Activated T-cell treated with anti-CD3 and anti-CD28 coated beads, Interleukin-2, amount 50 U/mL, for 48 hours (primary cell): Measurements from ENCODE around the gene MCRIP2.

Experiments
- DNase-seq, 2 experiments: peaks; one replicate each; pipeline ENCODE4 v3.0.0-alpha.2; 2020

MCRIP2 gene

DNA sequence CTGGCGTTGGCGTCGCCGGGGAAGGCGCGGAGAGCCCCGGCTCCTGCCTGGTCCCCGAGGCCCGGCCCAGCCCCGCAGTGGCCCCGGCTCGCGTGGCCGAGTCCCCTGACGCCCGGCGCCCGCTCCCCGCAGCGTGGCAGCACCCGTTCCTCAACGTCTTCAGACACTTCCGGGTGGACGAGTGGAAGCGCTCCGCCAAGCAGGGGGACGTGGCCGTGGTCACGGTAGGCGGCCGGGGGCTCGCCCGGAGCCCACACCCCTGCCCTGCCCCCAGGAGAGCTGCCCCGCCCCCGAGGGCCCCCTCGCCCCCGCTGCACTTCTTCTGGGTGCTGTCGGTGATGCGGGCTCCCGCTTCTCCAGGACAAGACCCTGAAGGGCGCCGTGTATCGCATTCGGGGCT lies 8.0 kb downstream of the MCRIP2 start:
- peak; percentile 53 to 60 for DNase-seq

GRCh38 chr16:651844-652243 lies 10.2 kb downstream of the MCRIP2 start:
- DNase-seq, result no peak

GRCh38 chr16:652454-653305 lies 11.1 kb downstream of the MCRIP2 start:
- DNase-seq, result no peak

DNA sequence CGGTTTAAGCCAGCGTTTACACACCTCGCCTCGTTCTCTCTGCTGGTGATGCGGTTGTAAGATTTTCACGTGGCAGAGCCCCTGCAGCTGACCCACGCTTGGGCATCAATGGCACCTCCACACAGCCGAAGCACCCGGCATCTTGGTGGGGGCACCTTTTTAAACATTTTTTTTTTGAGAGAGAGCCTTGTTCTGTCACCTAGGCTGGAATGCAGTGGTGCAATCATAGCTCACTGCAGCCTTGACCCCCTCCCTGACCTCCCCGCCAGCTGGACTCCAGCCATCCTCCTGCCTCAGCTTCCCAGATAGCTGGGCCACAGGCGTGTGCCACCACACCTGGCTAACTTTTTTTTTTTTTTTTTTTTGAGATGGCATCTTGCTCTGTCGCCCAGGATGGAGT lies 12.4 kb downstream of the MCRIP2 start:
- no peak for DNase-seq

- DNase-seq, result no peak
Measured at GRCh38 chr16:657487-657886, 15.9 kb downstream of the MCRIP2 start.

DNA sequence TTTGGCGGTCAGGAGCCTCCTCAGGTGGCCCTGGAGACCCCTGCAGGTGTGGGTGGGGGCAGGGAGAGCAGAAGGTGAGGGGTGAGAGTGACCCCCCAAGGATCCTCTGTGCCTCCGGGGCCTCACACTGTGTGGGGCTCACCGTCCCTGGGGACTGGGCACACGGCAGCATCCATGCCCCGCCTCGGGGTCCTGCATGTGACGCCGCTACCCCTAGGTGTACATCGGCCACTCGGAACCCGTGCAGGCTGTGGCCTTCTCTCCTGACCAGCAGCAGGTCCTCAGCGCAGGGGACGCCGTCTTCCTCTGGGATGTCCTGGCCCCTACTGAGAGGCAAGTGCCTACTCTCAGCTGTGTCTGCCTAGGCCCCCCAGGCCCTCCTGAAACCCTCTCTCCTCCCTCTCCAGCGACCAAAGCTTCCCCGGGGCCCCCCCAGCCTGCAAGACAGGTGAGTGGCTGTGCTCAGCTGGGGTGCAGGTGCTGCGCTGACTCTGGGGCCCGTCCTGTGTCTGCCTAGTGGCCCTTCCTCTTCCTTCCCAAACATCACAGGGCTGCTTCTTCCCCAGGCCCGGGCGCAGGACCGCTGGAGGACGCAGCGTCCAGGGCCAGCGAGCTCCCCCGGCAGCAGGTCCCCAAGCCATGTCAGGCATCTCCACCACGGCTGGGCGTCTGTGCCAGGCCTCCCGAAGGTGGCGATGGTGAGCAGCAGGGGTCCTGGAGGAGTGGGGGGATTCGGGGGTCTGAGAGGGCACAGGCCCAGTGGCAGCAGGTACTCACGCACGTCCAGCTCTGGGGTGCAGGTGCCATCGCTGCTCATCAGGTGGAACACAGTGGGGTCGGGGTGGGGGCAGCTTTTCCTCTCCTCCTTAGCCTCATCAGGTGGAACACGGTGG lies 17.3 kb downstream of the MCRIP2 start:
- no peak for DNase-seq

DNA sequence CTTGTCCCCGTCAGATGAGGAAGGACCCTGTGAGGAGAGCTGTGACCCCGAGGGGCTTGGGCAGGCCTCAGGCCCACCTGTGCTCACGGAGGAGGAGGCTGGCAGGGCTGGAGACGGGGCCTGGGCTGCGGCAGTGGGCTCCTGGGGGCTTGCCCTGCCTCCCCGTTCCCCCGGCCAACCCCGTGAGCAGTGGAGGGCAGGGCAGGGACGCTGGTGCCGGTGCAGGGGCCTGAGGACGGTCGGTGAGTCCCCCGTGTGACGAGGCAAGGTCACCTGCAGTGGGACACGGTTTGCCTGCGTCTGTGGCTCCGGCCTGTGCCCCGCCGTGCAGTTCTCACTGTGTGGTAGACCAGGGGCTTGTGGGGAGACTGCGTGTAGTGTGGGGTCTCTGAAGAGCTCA lies 18.0 kb downstream of the MCRIP2 start:
- DNase-seq, result no peak

GRCh38 chr16:660132-660458 lies 18.5 kb downstream of the MCRIP2 start:
- DNase-seq, result no peak

DNA sequence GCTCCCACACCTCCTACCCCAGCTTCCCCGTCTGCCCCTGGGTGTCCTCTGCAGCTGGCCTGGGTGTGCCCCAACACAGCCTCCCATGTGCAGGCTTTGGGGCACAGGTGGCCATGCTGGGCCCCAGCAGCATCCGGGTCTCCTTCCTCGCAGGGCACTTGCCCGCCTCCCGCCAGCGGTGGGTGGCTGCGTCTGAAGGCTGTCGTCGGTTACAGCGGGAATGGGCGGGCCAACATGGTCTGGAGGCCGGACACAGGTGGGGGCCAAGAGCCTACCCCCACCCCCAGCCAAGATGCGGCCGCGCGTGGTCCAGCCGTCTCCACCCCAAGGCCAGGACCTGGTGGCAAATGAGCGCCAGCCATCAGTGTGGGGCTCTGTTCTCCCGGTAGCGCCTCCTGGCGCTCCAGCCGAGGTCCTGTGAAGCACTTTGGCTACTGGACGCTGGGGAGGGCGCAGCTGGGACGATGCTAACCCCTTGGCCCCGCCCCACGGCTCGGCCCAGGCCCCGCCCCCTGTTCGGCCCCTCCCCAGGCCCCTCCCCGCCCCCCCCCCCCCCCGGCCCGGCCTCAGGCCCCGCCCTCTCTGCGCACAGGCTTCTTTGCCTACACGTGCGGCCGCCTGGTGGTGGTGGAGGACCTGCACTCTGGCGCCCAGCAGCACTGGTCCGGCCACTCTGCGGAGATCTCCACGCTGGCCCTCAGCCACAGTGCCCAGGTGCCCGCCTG lies 19.0 kb downstream of the MCRIP2 start:
- DNase-seq, result peak; percentile 77

DNA sequence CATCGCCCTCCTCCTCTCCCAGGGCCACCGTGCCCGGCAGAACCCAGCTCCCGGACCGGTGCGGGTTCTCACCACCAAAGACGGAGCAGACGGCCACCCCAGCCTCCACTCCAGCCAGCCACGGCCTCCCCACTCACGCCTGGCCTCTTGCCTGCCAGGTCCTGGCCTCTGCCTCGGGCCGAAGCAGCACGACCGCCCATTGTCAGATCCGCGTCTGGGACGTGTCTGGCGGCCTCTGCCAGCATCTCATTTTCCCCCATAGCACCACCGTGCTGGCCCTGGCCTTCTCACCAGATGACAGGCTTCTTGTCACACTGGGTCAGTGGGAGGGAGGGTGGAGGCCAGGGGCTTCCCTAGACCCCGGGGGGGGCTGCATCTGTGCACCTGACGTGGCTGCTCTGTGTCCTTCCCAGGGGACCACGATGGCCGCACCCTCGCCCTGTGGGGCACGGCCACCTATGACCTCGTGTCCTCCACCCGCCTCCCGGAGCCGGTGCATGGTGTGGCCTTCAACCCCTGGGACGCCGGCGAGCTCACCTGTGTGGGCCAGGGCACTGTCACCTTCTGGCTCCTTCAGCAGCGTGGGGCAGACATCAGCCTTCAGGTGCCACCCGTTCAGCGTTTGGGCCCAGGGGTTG lies 19.7 kb downstream of the MCRIP2 start:
- DNase-seq, result no peak

DNA sequence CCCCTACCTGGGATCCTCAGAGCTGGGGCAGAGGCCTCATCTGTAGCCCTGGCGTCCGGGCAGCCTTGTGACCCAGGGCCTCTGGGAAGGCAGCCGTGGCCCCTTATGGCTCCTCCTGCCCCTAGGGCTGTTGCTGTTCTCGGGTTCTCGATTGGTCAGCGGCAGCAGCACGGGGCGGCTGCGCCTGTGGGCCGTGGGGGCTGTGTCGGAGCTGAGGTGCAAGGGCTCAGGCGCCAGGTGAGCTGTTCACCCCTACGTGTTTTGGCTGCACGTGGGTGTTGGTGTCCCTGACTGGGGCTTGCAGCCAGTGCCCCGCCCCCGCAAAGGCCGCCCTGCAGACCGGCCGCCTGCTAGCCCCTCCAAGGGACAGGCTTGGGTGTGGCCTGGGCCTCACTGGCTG lies 20.5 kb downstream of the MCRIP2 start:
- no peak for DNase-seq

- DNase-seq, result no peak
Measured at GRCh38 chr16:662597-662996, 21.0 kb downstream of the MCRIP2 start.

- no peak for DNase-seq
Measured at GRCh38 chr16:666572-666971, 24.9 kb downstream of the MCRIP2 start.

DNA sequence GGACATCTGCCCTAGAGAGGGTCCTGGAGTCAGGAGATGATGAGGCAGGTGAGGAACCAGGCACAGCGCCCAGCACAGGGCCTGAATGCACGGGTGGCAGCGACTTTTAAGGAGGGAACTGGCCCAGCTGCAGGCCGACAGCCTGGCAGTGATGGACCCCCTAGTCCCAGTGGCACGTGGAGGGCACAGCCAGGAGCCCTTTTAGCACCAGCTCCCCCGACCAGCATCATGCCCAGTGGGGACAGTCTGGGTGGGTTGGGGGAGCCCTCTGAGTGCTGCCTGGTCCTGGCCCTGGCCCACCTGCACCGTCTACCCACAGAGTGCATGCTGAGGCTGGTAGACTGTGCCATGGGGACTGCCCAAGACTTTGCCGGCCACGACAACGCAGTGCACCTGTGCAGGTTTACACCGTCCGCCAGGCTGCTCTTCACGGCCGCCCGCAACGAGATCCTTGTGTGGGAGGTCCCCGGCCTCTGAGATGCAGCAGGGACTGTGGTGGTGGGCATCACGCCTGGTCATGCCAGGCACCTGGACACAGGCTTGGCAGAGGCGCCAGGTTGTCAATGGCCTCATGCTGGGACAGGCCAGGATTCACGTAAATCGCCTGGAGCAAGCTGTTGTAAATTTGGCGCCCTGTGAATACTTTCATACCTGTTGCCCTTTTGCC lies 25.6 kb downstream of the MCRIP2 start:
- no peak for DNase-seq

GRCh38 chr16:667780-668518 lies 26.3 kb downstream of the MCRIP2 start, which contains the start of gene RHOT2:
Gene RHOT2, plus strand, starts transcription at chr16:668132. Its CDS starts 68 bp downstream, at chr16:668200.
- peak; percentile 96 to 97 for DNase-seq

DNA sequence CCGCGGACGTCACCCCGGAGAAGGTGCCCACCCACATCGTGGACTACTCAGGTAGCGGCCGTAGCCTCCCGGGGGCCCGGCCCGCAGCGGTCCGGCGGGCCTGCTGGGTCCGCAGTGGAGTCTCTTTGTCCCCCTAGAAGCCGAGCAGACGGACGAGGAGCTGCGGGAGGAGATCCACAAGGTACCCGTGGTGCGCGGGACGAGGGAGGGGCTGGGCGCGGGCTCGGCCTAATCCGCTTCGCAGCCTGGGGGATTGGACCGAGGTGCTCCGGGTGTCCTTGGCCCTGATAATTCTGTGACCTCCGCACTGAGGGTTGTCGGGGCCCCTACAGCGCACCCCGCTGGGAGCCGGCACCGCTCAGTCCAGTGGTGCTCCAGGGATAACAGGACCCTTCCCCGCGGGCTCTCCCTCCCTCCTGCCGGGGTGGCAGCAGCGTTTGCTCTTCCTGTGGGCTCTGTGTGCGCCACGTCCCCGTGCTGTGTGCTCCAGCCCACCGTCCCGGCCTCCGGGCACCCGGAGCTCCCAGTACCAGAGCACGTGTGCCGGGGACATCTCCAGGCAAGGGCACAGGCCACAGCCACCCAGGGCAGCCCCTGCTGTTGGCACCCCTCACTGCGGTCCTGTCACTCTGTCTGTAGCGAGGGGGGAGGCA lies 27.0 kb downstream of the MCRIP2 start:
- peak in 1 of 2 experiments; percentile 43 for DNase-seq

DNA sequence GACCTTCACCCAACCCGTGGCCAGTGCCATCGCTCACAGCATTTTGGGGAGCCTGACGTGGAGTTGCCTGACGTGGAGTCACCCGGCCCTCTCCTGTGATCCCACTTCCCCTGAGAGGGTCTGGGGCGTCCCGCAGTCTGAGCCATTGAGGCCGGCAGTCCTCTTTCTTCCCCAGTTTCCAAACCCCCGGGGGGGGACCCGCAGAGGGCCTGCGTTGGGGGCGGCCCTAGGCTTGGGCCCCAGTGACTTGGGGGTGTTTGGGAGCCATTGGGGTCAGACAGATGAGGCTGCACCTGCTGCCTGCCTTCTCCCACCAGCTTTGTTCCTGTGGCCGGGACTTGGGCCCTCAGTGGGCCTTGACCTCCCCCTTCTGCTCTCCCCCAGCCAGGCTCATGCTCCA lies 28.0 kb downstream of the MCRIP2 start:
- DNase-seq, result no peak

- DNase-seq, result no peak
Measured at GRCh38 chr16:670485-671352, 29.1 kb downstream of the MCRIP2 start.

DNA sequence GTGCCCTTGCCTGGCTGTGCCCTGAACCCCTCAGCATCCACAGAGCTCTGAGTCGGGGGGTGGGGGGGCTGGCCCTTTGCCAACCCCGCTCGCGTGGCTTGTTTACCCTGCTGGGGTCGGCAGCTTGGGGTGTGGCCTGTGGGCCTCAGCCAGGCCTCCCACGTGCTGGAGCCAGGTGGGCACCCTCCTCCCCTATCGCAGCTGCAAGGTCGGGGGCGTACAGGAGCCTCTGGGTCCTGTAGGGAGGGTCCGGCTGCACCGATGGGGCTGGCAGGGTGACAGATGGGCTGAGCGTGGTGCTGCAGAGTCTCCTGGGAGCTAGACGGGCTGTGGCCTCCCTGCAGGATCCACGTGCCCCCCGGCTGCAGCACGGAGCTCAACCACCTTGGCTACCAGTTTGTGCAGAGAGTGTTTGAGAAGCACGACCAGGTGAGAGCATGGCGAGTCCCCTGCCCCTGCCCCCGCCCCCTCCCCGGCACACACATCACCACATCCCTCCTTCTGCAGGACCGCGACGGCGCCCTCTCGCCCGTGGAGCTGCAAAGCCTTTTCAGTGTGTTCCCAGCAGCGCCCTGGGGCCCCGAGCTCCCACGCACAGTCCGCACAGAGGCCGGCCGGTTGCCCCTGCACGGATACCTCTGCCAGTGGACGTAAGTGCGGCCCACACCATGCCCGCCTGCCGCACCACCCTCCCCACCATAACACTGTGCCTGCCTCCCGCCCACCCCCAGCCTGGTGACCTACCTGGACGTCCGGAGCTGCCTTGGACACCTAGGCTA lies 29.9 kb downstream of the MCRIP2 start:
- no peak for DNase-seq
